Measurements from ENCODE around the gene VPS33A.
A peak's percentile ranks its signal among the peaks of the same experiment; 100 is the strongest.
"Not testable (repeated sequence)": the region's sequence is repeated elsewhere in the genome, so short reads cannot be mapped to it uniquely, and the experiment has no call there.

VPS33A gene

DNA sequence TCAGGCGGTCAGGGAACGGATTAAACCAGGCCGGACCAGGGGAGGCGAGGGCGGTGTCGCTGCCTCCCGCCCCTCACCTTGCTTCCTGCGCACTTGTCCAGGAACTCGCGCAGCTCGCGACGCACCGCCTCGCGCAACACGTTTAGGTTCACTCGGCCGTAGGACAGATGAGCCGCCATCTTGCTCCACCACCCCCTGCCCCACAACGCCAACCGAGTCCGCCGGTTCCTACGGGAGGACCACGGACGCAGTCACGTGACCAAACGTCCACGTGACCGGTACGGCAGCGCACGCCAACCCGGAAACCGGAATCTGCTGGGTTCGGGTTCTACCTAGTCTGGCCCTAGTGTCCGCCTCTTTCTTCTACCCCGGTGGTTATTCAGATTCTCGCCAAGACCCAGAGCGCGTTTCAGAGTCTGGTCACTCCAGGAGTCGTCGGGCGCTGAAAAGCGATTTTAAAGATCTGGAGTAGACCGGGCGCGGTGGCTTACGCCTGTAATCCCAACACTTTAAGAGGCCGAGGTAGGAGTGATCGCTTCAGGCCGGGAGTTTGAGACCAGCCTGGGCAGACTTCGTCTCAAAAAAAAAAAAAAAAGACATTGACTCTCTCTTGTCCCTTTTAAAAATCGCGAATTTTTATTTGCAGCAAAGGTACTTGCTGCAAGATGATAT, at the start of gene VPS33A:
VPS33A (minus strand) TSS at position 265 of the 672 bp plus-strand sequence; CDS start at position 179, 86 bp downstream.
- DNase-seq = peak; percentile 82 to 85

DNA sequence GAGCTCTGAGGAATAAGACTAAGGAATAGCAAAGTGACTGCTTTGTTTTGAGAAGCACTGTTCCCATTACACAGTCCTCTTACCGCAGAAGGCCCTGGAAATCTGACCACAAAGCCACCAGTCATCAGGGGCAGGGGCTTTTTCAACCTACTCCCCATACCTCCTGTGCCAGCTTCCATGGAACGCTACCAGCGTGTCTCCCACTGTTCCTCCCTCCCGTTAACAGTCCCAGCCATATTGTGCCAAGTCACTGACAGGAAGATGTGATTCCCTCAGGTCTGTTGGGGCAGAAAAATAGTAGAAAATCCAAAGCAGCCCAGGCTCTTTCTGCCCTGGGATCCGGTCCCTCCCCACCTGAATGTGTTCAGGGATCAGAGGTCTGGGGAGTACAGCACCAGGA, 46.6 kb upstream of the VPS33A start:
- no peak for DNase-seq

DNA sequence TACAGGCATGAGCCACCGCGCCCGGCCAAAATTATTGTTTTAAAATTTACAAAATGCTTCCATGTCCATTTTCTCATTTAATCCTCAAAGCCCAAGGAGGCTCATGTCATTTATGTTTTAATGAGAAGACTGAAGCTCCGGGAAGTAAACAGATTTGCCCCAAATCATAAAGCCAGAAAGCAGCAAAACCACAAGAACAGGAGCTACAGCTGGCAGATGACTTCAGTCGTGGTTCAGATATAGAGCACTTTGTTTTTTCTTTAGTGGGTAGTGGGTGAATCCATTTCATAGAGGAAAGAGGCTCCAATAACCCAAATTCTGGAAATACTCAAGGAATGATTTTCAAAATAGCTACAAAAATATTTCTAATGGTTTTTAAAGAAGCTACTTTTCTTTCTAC, 45.4 kb upstream of the VPS33A start:
- DNase-seq = no peak

GRCh38 chr12:122310626-122311333, 44.5 kb upstream of the VPS33A start:
- no peak for DNase-seq

DNA sequence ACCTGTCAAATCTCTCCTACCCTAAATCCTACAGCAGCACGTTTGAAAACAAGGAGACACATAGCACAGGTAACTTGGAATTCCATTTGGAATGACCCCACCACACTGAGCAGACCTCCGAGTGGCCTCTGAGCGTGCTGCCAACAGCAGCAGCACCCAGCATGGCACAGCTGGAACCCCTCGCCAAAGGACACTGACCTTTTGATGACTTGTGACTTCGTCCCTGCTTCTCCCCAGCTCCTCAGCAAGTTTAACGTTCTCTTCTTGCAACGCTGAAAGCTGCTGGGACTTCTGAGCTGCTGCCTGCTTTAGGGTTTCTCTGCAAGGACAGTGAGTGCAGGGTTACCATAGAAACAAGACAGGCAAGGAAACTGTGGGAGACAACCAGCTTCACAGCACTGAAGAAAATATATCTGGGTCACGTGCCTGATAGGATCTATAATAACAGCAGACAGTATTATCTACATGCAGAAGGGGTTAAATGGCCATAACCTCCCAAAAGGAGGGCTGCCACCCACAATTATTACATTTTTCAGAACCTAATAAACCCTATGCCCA, 43.3 kb upstream of the VPS33A start:
- DNase-seq = no peak

- no peak for DNase-seq
Observed at GRCh38 chr12:122308811-122309210, 42.5 kb upstream of the VPS33A start.

- DNase-seq = no peak
Observed at GRCh38 chr12:122306407-122306806, 40.1 kb upstream of the VPS33A start.

GRCh38 chr12:122304924-122305323, 38.6 kb upstream of the VPS33A start:
- DNase-seq = no peak

- DNase-seq = no peak
Observed at GRCh38 chr12:122303068-122303467, 36.8 kb upstream of the VPS33A start.

- no peak for DNase-seq
Observed at GRCh38 chr12:122298071-122298748, 31.9 kb upstream of the VPS33A start.

DNA sequence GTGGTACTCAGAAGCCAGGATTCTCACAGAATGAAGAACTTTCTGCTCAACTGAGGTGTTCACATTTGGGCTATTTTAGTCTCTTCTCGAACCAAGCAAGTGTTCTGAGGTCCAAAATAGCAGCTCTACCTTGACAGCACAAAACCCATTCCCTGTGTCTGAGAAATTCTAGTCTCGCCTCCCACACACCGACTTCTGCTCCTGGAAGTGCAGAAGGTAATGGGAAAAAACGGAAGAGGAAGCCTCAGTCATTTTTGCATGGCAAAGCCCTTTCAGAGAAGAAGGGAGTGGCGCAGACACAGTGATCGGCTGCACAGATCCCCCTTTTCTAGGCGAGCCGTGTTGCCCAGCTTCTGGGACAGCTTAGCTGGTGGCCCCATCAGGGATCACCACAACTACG, 31.2 kb upstream of the VPS33A start:
- DNase-seq = no peak

DNA sequence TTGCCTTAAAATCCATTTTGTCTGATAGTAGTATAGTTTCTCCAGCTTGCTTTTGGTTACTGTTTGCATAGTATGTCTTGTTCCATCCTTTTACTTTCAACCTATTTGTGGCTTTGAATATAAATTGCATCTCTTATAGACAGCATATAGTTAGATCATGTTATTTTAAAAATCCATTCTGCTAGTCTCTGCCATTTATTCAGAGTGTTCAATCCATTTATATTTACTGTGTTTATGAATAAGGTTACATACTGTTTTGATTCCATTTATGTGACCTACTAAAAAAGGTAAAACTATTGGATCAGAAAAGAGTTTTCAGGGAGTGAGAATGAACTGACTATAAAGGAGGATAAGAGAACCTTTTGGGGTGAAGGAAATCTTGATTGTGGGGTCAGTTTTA, 29.6 kb upstream of the VPS33A start:
- DNase-seq = no peak

GRCh38 chr12:122293081-122293480, 26.8 kb upstream of the VPS33A start:
- DNase-seq = no peak

- DNase-seq = no peak
Observed at GRCh38 chr12:122291431-122291830, 25.1 kb upstream of the VPS33A start.

- DNase-seq = no peak
Observed at GRCh38 chr12:122283680-122284079, 17.4 kb upstream of the VPS33A start.

GRCh38 chr12:122282061-122282460, 15.8 kb upstream of the VPS33A start:
- DNase-seq = no peak

GRCh38 chr12:122276242-122276641, 9.9 kb upstream of the VPS33A start:
- no peak for DNase-seq

GRCh38 chr12:122275459-122275858, 9.2 kb upstream of the VPS33A start:
- DNase-seq = no peak

DNA sequence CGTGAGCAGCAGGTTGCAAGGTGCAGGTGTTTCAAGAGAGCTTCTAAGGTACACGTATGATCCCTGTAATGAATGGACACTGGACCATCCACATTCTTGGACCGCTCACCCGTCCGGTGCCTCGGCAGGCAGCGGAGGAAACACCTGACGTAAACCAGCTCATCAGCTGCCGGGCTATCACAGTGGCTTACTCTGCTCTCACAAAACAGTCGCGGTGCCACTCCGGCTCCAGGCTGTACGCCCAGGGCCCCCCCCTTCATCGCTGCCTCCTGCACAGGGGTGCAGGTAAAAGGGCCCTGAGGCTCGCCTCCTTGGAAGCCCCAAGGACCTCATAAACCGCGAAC, 436 bp downstream of the VPS33A start:
- no peak for DNase-seq

GRCh38 chr12:122265476-122265875, 818 bp downstream of the VPS33A start:
- no peak for DNase-seq

- not testable (repeated sequence) for DNase-seq
Observed at GRCh38 chr12:122260735-122261134, 5.6 kb downstream of the VPS33A start.

GRCh38 chr12:122258939-122259338, 7.4 kb downstream of the VPS33A start:
- DNase-seq = not testable (repeated sequence)

DNA sequence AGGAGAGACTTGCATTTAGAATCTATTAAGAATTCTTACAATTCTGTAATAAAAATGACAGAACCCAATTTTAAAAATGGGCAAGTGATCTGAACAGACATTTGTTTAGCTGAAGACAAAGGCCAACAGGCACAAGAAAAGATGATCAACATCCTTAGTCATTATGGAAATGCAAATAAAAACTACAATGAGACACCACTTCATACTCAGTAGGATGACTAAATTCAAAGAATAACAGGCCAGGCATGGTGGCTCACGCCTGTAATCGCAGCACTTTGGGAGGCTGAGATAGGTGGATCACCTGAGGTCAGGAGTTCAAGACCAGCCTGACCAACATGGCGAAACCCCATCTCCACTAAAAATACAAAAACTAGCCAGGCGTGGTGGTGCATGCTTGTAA, 7.8 kb downstream of the VPS33A start:
- DNase-seq = not testable (repeated sequence)

DNA sequence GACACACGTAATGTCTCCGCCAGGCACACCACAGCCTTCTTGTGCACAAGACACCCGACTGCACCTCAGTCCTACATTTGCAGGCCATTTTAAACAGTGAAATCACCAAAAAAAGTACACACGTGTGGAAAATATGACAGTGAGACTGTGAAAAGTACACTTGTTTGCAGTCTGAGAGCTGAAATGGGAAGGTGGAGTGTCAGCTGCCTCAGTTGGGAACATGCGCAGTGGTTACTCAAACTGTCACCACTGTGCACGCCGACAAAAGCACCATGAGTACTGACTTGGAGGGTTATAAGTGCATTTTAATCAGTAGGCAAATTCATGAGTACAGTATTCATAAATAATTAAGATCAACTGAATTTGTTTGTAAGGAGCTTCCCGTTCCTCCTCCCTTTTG, 15.8 kb downstream of the VPS33A start:
- DNase-seq = no peak
